Measurements from ENCODE around the gene SLC13A3. TPM values are rescaled to one million over a fixed set of nuclear protein-coding genes. Genes with fewer than 3 reads are reported as not detected.
A peak's percentile ranks its signal among the peaks of the same experiment; 100 is the strongest.

Gene SLC13A3
- total RNA-seq, 4 donors from 2014 or later: 0.62 to 1.6 (median 0.80) TPM

GRCh38 chr20:46512943-46513844, 138.1 kb downstream of the SLC13A3 start, which contains the start of gene ZNF334:
ZNF334 (minus strand) TSS chr20:46513559; CDS start chr20:46512102, 1,457 bp downstream.
- H3K9me3 ChIP-seq: no peaks in the 10 kb centered on the region
- WGBS, 2 donors (ENCODE audit: low coverage in 1 of 2): 2 to 5% methylated on average over 6 to 16 of the region's 49 CpGs
- TF ChIP-seq POLR2A (IDR thresholded peaks at IDR 0.05) (peak in 1 of 2 donors; percentile 16), POLR2AphosphoS5 (IDR thresholded peaks at IDR 0.05) (no peak), CTCF (IDR thresholded peaks at IDR 0.05) (no peak), EP300 (IDR thresholded peaks at IDR 0.05) (no peak)
- no peaks in the 10 kb centered on the region for H3K36me3 ChIP-seq
- H3K27me3 ChIP-seq: peaks cover 26% of the 10 kb centered on the region
- H3K4me3 ChIP-seq: peak within 1 kb of the TSS; percentile 64 to 87
- peaks cover 0 to 9% (median 5%) of the 10 kb centered on the region in 3 donors for H3K4me1 ChIP-seq
- ATAC-seq: peak; percentile 61
- peak within 1 kb of the TSS in 3 of 4 donors; percentile 53 to 74 (median 58) for H3K27ac ChIP-seq

GRCh38 chr20:46509523-46509922, 141.7 kb downstream of the SLC13A3 start:
- no peak for ATAC-seq
- Histone ChIP-seq H3K4me3 (no peak overlapping the region), H3K4me1 (peaks cover 0 to 9% (median 5%) of the 10 kb centered on the region in 3 donors), H3K36me3 (no peaks in the 10 kb centered on the region), H3K27ac (no peak overlapping the region), H3K27me3 (peaks cover 2% of the 10 kb centered on the region), H3K9me3 (no peaks in the 10 kb centered on the region)
- WGBS, 2 donors (ENCODE audit: low coverage in 1 of 2): 70 to 92% methylated on average over 2 of the region's 2 CpGs
- TF ChIP-seq POLR2AphosphoS5 (IDR thresholded peaks at IDR 0.05) (no peak), CTCF (IDR thresholded peaks at IDR 0.05) (no peak), POLR2A (IDR thresholded peaks at IDR 0.05) (no peak)

Other genes with a start within 250 kb of the SLC13A3 start
- gene ELMO2, start 244.8 kb downstream of the SLC13A3 start, total RNA-seq: 10 to 100 TPM; 41.6 to 69.1 (median 53.8) TPM
- gene ZNF334, start 137.9 kb downstream of the SLC13A3 start, total RNA-seq: 1 to 10 TPM in 2 of 4 donors, under 1 TPM in 2; 0.54 to 6.5 (median 1.1) TPM
- gene OCSTAMP, start 100.8 kb downstream of the SLC13A3 start, total RNA-seq: not detected
- 10 to 100 TPM; 14.6 to 21.3 (median 18.7) TPM for gene TP53RK, start 38.0 kb upstream of the SLC13A3 start, total RNA-seq
- 10 to 100 TPM in 3 of 4 donors, 1 to 10 TPM in 1; 10.0 to 20.1 (median 11.5) TPM for gene SLC2A10, start 58.2 kb upstream of the SLC13A3 start, total RNA-seq
- 1 to 10 TPM in 2 of 4 donors, under 1 TPM in 2; 0.47 to 4.1 (median 2.2) TPM for gene EYA2, start 243.4 kb upstream of the SLC13A3 start, total RNA-seq

Data from gastroesophageal sphincter (tissue), 4 donors.